HEK293T (cell line): ENCODE measurements around the gene PDE3A.
A peak's percentile ranks its signal among the peaks of the same experiment; 100 is the strongest.
"Not testable (repeated sequence)": the region's sequence is repeated elsewhere in the genome, so short reads cannot be mapped to it uniquely, and the experiment has no call there.

Source experiments
- CTCF ChIA-PET: fragments of 350-600 bp; formaldehyde crosslinking; extraction: SDS; loops from one replicate; lab custom pipeline; 2021; ENCODE audit warnings: antibody characterized with exemption, inconsistent platforms; lab: Yijun Ruan, JAX
- POLR2A ChIA-PET: fragments of 350-600 bp; formaldehyde crosslinking; extraction: SDS; loops from one replicate; lab custom pipeline; 2020; ENCODE audit warnings: antibody characterized with exemption, inconsistent platforms; lab: Yijun Ruan, JAX
- DNase-seq: peaks from one replicate; pipeline ENCODE4 v3.0.0; 2012; ENCODE audit warnings: mixed read lengths; ENCODE audit errors: extremely low spot score
- ARNT ChIP-seq: fragments of 450-650 bp; IDR thresholded peaks from 2 replicates; pipeline ENCODE4 v1.6.1; 2017; ENCODE audit warnings: mild to moderate bottlenecking
- BHLHE40 ChIP-seq: fragments of 450-650 bp; IDR thresholded peaks from 2 replicates; pipeline ENCODE4 v1.6.1; 2016; ENCODE audit warnings: mild to moderate bottlenecking, moderate library complexity, borderline replicate concordance
- CTBP1 ChIP-seq: fragments of 450-650 bp; IDR thresholded peaks from 2 replicates; pipeline ENCODE4 v1.6.1; 2016; ENCODE audit warnings: borderline replicate concordance
- ELF4 ChIP-seq: fragments of 450-650 bp; IDR thresholded peaks from 2 replicates; pipeline ENCODE4 v1.6.1; 2017; ENCODE audit warnings: antibody characterized with exemption
- FOXA1 ChIP-seq: fragments of 450-650 bp; IDR thresholded peaks from 2 replicates; pipeline ENCODE4 v1.6.1; 2016; ENCODE audit warnings: mild to moderate bottlenecking
- FOXK2 ChIP-seq: fragments of 450-650 bp; IDR thresholded peaks from 2 replicates; pipeline ENCODE4 v1.6.1; 2016; ENCODE audit warnings: mild to moderate bottlenecking
- FOXM1 ChIP-seq: fragments of 450-650 bp; IDR thresholded peaks from 2 replicates; pipeline ENCODE4 v1.6.1; 2017; ENCODE audit warnings: mild to moderate bottlenecking, borderline replicate concordance
- HDGF ChIP-seq: fragments of 450-650 bp; IDR thresholded peaks from 2 replicates; pipeline ENCODE4 v1.6.1; 2017; ENCODE audit warnings: antibody characterized with exemption, borderline replicate concordance
- L3MBTL2 ChIP-seq: fragments of 450-650 bp; conservative IDR thresholded peaks from 2 replicates; pipeline ENCODE4 v1.6.1; 2016; ENCODE audit warnings: mild to moderate bottlenecking
- LEF1 ChIP-seq: fragments of 450-650 bp; IDR thresholded peaks from 2 replicates; pipeline ENCODE4 v1.6.1; 2017; ENCODE audit warnings: mild to moderate bottlenecking, borderline replicate concordance
- NFRKB ChIP-seq: fragments of 450-650 bp; IDR thresholded peaks from 2 replicates; pipeline ENCODE4 v1.6.1; 2016; ENCODE audit warnings: mild to moderate bottlenecking, moderate library complexity
- SP1 ChIP-seq: fragments of 450-650 bp; IDR thresholded peaks from 2 replicates; pipeline ENCODE4 v1.6.1; 2017
- SUZ12 ChIP-seq: fragments of 450-650 bp; IDR thresholded peaks from 2 replicates; pipeline ENCODE4 v1.6.1; 2016; ENCODE audit warnings: mild to moderate bottlenecking
- TARDBP ChIP-seq: fragments of 450-650 bp; IDR thresholded peaks from 2 replicates; pipeline ENCODE4 v1.6.1; 2016
- ZNF384 ChIP-seq: fragments of 450-650 bp; IDR thresholded peaks from 2 replicates; pipeline ENCODE4 v1.6.1; 2016
- TF ChIP-seq, protein P1 (sequence below): fragments of 450-650 bp; IDR thresholded peaks from 2 replicates; pipeline ENCODE4 v1.6.1; 2016

PDE3A gene

GRCh38 chr12:20596061-20596460, 227.7 kb downstream of the PDE3A start:
- TF ChIP-seq TARDBP (no peak), CTBP1 (no peak), HDGF (no peak), L3MBTL2 (no peak), LEF1 (no peak), ZNF384 (no peak), ARNT (no peak), FOXA1 (no peak)
- TF ChIP-seq, protein P1, sequence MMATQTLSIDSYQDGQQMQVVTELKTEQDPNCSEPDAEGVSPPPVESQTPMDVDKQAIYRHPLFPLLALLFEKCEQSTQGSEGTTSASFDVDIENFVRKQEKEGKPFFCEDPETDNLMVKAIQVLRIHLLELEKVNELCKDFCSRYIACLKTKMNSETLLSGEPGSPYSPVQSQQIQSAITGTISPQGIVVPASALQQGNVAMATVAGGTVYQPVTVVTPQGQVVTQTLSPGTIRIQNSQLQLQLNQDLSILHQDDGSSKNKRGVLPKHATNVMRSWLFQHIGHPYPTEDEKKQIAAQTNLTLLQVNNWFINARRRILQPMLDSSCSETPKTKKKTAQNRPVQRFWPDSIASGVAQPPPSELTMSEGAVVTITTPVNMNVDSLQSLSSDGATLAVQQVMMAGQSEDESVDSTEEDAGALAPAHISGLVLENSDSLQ = no peak
- ChIA-PET CTCF (no interaction called here), POLR2A (no interaction called here)
- no peak for DNase-seq

DNA sequence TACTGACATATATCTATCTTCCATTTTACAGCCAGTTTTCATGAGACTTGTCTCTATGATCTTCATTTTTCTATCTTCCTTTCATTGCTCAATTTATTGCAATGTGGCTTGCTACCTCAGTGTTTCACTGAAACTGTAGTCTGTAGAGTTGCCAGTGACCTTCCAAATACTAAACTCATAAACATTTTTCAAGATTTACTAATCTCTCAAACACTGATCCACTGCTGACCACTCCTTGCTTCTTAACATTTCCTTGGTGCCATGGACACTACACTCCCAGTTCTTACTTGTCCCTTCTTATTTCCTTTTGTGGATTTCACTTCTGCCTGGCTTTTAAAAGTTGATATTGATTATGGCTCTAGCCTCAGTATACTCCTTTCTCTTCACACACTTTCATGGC, 231.4 kb downstream of the PDE3A start:
- CTCF ChIA-PET = no interaction called here
- DNase-seq = no peak
- POLR2A ChIA-PET = no interaction called here
- TF ChIP-seq ZNF384 (no peak), FOXA1 (no peak), SP1 (no peak), LEF1 (no peak), ELF4 (no peak), ARNT (no peak), HDGF (no peak), TARDBP (no peak), CTBP1 (no peak), BHLHE40 (no peak)
- TF ChIP-seq, protein P1 = no peak

- TF ChIP-seq L3MBTL2 = no peak
- no peak for TF ChIP-seq FOXM1
- TF ChIP-seq NFRKB = no peak
- no peak for TF ChIP-seq FOXA1
- TF ChIP-seq SP1 = no peak
- TF ChIP-seq ZNF384 = no peak
- TF ChIP-seq, protein P1 = no peak
- TF ChIP-seq HDGF = no peak
- TF ChIP-seq BHLHE40 = no peak
- no peak for TF ChIP-seq LEF1
- no peak for TF ChIP-seq CTBP1
- no peak for TF ChIP-seq ARNT
- TF ChIP-seq FOXK2 = no peak
- no peak for TF ChIP-seq TARDBP
- no peak for TF ChIP-seq ELF4
- no peak for TF ChIP-seq SUZ12
- ChIA-PET CTCF (interaction anchor here (0.6 to 0.7 kb wide), 3 partner anchors 14 to 1706 kb away, joined by 3 to 5 read pairs (median 4); no protein-coding TSS in a partner anchor), POLR2A (no interaction called here)
- peak; percentile 10 for DNase-seq
Measured at GRCh38 chr12:20601668-20602280, 233.4 kb downstream of the PDE3A start.

GRCh38 chr12:20602641-20603391, 234.5 kb downstream of the PDE3A start:
- DNase-seq = no peak
- ChIA-PET POLR2A (no interaction called here), CTCF (no interaction called here)
- TF ChIP-seq BHLHE40 (no peak), LEF1 (no peak), ELF4 (no peak), FOXM1 (no peak), FOXA1 (no peak), CTBP1 (no peak), HDGF (no peak), ARNT (no peak), NFRKB (no peak), ZNF384 (no peak), FOXK2 (no peak), L3MBTL2 (no peak), SUZ12 (no peak)
- TF ChIP-seq, protein P1 = no peak

GRCh38 chr12:20604408-20605067, 236.2 kb downstream of the PDE3A start:
- CTCF ChIA-PET = interaction anchor here (0.6 kb wide), 1 partner anchor 12 kb away, joined by 3 read pairs; no protein-coding TSS in a partner anchor
- POLR2A ChIA-PET = no interaction called here
- no peak for DNase-seq
- TF ChIP-seq, protein P1 = no peak
- TF ChIP-seq ZNF384 = no peak
- TF ChIP-seq ARNT = no peak
- no peak for TF ChIP-seq LEF1
- TF ChIP-seq BHLHE40 = no peak
- no peak for TF ChIP-seq FOXK2
- no peak for TF ChIP-seq ELF4
- no peak for TF ChIP-seq L3MBTL2
- no peak for TF ChIP-seq NFRKB
- TF ChIP-seq SP1 = no peak
- TF ChIP-seq HDGF = no peak
- TF ChIP-seq TARDBP = no peak
- TF ChIP-seq FOXM1 = no peak
- TF ChIP-seq CTBP1 = no peak
- no peak for TF ChIP-seq FOXA1
- no peak for TF ChIP-seq SUZ12

- POLR2A ChIA-PET, DNase-seq, CTCF ChIA-PET: not testable (repeated sequence)
Measured at GRCh38 chr12:20615020-20615419, 246.7 kb downstream of the PDE3A start.
